Fibroblast of lung (primary cell): ENCODE measurements around the gene CHD6. TPM values are rescaled to one million over a fixed set of nuclear protein-coding genes. Genes with fewer than 3 reads are reported as not detected.

Experiments used
- DNase-seq, 2 donors: peaks; one replicate each; pipeline versions ENCODE4 v3.0.0 to v3.0.0-alpha.2; 2010; ENCODE audit warnings: low read depth in 2 of 2
- H2AFZ ChIP-seq: 2 replicates; pipeline ENCODE4 v1.5.1; 2012; ENCODE audit warnings: low read length, control low read depth, inconsistent platforms
- H3K27ac ChIP-seq: 2 replicates; pipeline ENCODE4 v1.5.1; 2011; ENCODE audit warnings: low read length, control low read depth; ENCODE audit not compliant: insufficient read depth
- H3K27me3 ChIP-seq: 2 replicates; pipeline ENCODE4 v1.5.1; 2011; ENCODE audit warnings: mild to moderate bottlenecking, low read length; ENCODE audit not compliant: control insufficient read depth, insufficient read depth
- H3K36me3 ChIP-seq: 2 replicates; pipeline ENCODE4 v1.5.1; 2011; ENCODE audit warnings: low read length; ENCODE audit not compliant: control insufficient read depth, insufficient read depth
- H3K4me1 ChIP-seq: 2 replicates; pipeline ENCODE4 v1.5.1; 2011; ENCODE audit warnings: low read length; ENCODE audit not compliant: control insufficient read depth, insufficient read depth; ENCODE audit errors: extremely low read depth
- H3K4me2 ChIP-seq: 2 replicates; pipeline ENCODE4 v1.5.1; 2011; ENCODE audit warnings: low read length, control low read depth; ENCODE audit not compliant: insufficient read depth; ENCODE audit errors: extremely low read depth
- H3K4me3 ChIP-seq, 4 experiments: fragments of 200-600 bp in 1 of 4; sonication (generic) in 1 of 4; replicated peaks in 1 of 4; 2 replicates each; pipeline ENCODE4 v1.5.1; 2011 to 2016; ENCODE audit warnings: low read length in 4 of 4, low read depth in 3 of 4, mild to moderate bottlenecking in 3 of 4, control low read depth in 2 of 4, inconsistent platforms in 1 of 4, mixed read lengths in 1 of 4; ENCODE audit not compliant: insufficient read depth in 1 of 4; ENCODE audit errors: control extremely low read depth in 1 of 4
- H3K79me2 ChIP-seq: 2 replicates; pipeline ENCODE4 v1.5.1; 2012; ENCODE audit warnings: mild to moderate bottlenecking, low read length, inconsistent platforms; ENCODE audit not compliant: control insufficient read depth, insufficient read depth
- H3K9ac ChIP-seq: 2 replicates; pipeline ENCODE4 v1.5.1; 2011; ENCODE audit warnings: mild to moderate bottlenecking, low read length, control low read depth; ENCODE audit not compliant: insufficient read depth
- H3K9me3 ChIP-seq: 2 replicates; pipeline ENCODE4 v1.5.1; 2012; ENCODE audit warnings: low read depth, low read length; ENCODE audit not compliant: control insufficient read depth, insufficient read depth
- H4K20me1 ChIP-seq: 2 replicates; pipeline ENCODE4 v1.5.1; 2011; ENCODE audit warnings: low read length; ENCODE audit not compliant: control insufficient read depth, insufficient read depth; ENCODE audit errors: extremely low read depth
- CTCF ChIP-seq, 2 donors: IDR thresholded peaks in 1 of 2; conservative IDR thresholded peaks in 1 of 2; 1 replicate in 1 of 2; 2 replicates in 1 of 2; pipeline ENCODE4 v1.5.1; 2011 to 2012; ENCODE audit warnings: low read length in 2 of 2, control low read depth in 1 of 2, inconsistent platforms in 1 of 2, low read depth in 1 of 2, mild to moderate bottlenecking in 1 of 2
- EZH2 ChIP-seq: IDR thresholded peaks from 2 replicates; pipeline ENCODE4 v1.5.1; 2012; ENCODE audit warnings: low read length, control low read depth, mild to moderate bottlenecking; ENCODE audit errors: missing control alignments
- polyA plus RNA-seq, 2 donors: library from polyadenylated mRNA; depleted of rRNA in 1 of 2; stranded (reverse) in 1 of 2; unstranded in 1 of 2; fragments of >200 nt; gene quantifications; 2 replicates each; pipeline ENCODE4 v1.2.1, GENCODE V29; 2011 to 2012; ENCODE audit warnings: missing spikeins in 1 of 2
- total RNA-seq: library from RNA; depleted of rRNA; stranded (reverse); fragments of >200 nt; gene quantifications from 2 replicates; pipeline ENCODE4 v1.2.1, GENCODE V29; 2014

The CHD6 gene
- total and polyA plus RNA-seq, 2 donors (not counting 1 experiment from before 2014, with no cell fraction given), result 13.4 to 25.9 TPM

DNA sequence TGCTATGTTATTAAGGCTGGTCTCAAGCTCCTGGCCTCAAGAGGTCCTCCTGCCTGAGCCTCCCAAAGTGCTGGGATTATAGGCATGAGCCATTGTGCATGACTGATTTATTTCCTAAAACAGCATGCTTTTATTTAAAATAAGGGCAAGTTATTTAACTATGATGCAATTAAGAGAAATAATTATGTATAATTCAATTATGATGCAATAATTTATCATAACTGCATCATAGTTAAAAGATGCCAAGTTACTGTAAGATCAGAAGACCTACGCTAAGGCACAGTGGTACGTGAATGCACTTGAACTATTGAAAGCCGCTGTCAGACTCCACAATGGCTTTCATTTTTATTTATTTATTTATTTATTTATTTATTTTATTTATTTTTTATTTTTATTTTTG is 227.3 kb downstream of the CHD6 start:
- H3K79me2 ChIP-seq, result no peaks in the 10 kb centered on the region
- H3K9ac ChIP-seq, result no peak overlapping the region
- H2AFZ ChIP-seq, result no peak overlapping the region
- DNase-seq, result peak in 1 of 2 donors; percentile 14
- H4K20me1 ChIP-seq, result no peaks in the 10 kb centered on the region
- no peaks in the 10 kb centered on the region for H3K4me1 ChIP-seq
- no peaks in the 10 kb centered on the region for H3K9me3 ChIP-seq
- H3K36me3 ChIP-seq, result no peaks in the 10 kb centered on the region
- no peak overlapping the region for H3K4me2 ChIP-seq
- TF ChIP-seq CTCF (conservative IDR thresholded peaks at IDR 0.05 in 1 of 2, IDR thresholded peaks at IDR 0.05 in 1 of 2; ENCODE audit: low read depth in 1 of 2, low read length in 2 of 2), result no peak
- no peak for TF ChIP-seq EZH2
- H3K27ac ChIP-seq, result no peak overlapping the region
- H3K27me3 ChIP-seq, result peaks cover 2% of the 10 kb centered on the region
- no peak overlapping the region for H3K4me3 ChIP-seq

- Histone ChIP-seq H3K4me1 (no peaks in the 10 kb centered on the region), H4K20me1 (no peaks in the 10 kb centered on the region), H3K27me3 (peaks cover 6% of the 10 kb centered on the region), H3K9ac (no peak overlapping the region), H3K27ac (no peak overlapping the region), H3K36me3 (no peaks in the 10 kb centered on the region), H3K9me3 (no peaks in the 10 kb centered on the region), H3K4me2 (no peak overlapping the region), H2AFZ (no peak overlapping the region), H3K4me3 (no peak overlapping the region), H3K79me2 (no peaks in the 10 kb centered on the region)
- DNase-seq, result no peak
- TF ChIP-seq CTCF (conservative IDR thresholded peaks at IDR 0.05 in 1 of 2, IDR thresholded peaks at IDR 0.05 in 1 of 2; ENCODE audit: low read depth in 1 of 2, low read length in 2 of 2) (peak in 1 of 2 donors; percentile 9), EZH2 (no peak)
Measured at GRCh38 chr20:41387444-41387851, 230.7 kb downstream of the CHD6 start.

DNA sequence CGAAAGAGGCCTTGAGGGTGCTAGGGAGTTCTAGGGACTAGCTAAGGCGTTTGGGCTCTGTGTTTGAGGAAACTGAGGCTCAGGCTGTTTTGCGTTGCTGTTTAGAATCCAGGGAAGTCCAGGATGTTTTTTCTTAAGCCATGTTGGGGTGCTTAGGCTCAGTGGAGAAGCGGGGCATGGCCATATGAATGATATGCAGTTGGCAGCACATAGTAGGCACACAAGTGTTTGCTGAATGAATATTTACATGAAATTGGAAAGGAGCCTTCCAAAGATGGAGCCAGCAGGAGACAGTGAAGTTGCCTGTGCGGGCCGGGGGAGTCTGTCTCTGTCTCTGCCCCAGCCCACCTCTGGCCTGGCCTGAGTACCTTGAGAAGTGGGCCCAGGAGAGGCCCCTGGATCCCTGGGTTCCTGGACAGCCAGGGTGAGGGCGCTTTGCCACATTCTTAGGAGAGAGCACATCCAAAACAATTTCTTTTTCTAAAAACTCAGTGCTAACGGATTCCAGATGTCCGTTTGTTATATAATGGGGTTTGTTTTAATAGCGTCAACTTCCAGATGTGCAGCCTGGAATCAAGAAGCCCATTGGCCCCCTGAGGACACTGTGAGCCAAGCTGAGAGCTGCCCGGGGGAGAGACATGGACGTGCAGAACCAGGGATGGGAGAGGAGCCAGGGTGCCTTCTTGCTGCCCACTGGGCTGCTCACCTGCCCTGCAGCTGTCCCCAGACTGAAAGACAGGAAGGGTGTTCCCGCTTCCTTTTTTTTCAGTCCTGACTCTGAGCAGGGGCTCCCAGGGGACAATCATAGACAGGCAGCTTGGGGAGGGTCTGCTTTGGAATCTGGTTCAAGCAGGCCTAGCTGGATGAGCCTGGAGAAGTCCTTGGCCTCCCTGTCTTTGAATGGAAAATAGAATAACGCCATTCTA is 231.4 kb downstream of the CHD6 start:
- no peak overlapping the region for H3K4me3 ChIP-seq
- no peaks in the 10 kb centered on the region for H3K9me3 ChIP-seq
- H3K36me3 ChIP-seq, result no peaks in the 10 kb centered on the region
- no peaks in the 10 kb centered on the region for H4K20me1 ChIP-seq
- TF ChIP-seq CTCF (conservative IDR thresholded peaks at IDR 0.05 in 1 of 2, IDR thresholded peaks at IDR 0.05 in 1 of 2; ENCODE audit: low read depth in 1 of 2, low read length in 2 of 2) (no peak), EZH2 (no peak)
- no peaks in the 10 kb centered on the region for H3K79me2 ChIP-seq
- H2AFZ ChIP-seq, result no peak overlapping the region
- DNase-seq, result peak in 1 of 2 donors; percentile 62
- no peak overlapping the region for H3K9ac ChIP-seq
- no peak overlapping the region for H3K27ac ChIP-seq
- H3K4me1 ChIP-seq, result no peaks in the 10 kb centered on the region
- H3K4me2 ChIP-seq, result no peak overlapping the region
- peaks cover 6% of the 10 kb centered on the region for H3K27me3 ChIP-seq
